Fibroblast of lung (primary cell): Measurements from ENCODE around the gene CDK2AP2. TPM values are rescaled to one million over a fixed set of nuclear protein-coding genes. Genes with fewer than 3 reads are reported as not detected.

Experiments used
- DNase-seq, 2 donors: peaks; one replicate each; pipeline versions ENCODE4 v3.0.0 to v3.0.0-alpha.2; 2010; ENCODE audit warnings: low read depth in 2 of 2
- H2AFZ ChIP-seq: 2 replicates; pipeline ENCODE4 v1.5.1; 2012; ENCODE audit warnings: low read length, control low read depth, inconsistent platforms
- H3K27ac ChIP-seq: 2 replicates; pipeline ENCODE4 v1.5.1; 2011; ENCODE audit warnings: low read length, control low read depth; ENCODE audit not compliant: insufficient read depth
- H3K27me3 ChIP-seq: 2 replicates; pipeline ENCODE4 v1.5.1; 2011; ENCODE audit warnings: mild to moderate bottlenecking, low read length; ENCODE audit not compliant: control insufficient read depth, insufficient read depth
- H3K36me3 ChIP-seq: 2 replicates; pipeline ENCODE4 v1.5.1; 2011; ENCODE audit warnings: low read length; ENCODE audit not compliant: control insufficient read depth, insufficient read depth
- H3K4me1 ChIP-seq: 2 replicates; pipeline ENCODE4 v1.5.1; 2011; ENCODE audit warnings: low read length; ENCODE audit not compliant: control insufficient read depth, insufficient read depth; ENCODE audit errors: extremely low read depth
- H3K4me2 ChIP-seq: 2 replicates; pipeline ENCODE4 v1.5.1; 2011; ENCODE audit warnings: low read length, control low read depth; ENCODE audit not compliant: insufficient read depth; ENCODE audit errors: extremely low read depth
- H3K4me3 ChIP-seq, 4 experiments: fragments of 200-600 bp in 1 of 4; sonication (generic) in 1 of 4; replicated peaks in 1 of 4; 2 replicates each; pipeline ENCODE4 v1.5.1; 2011 to 2016; ENCODE audit warnings: low read length in 4 of 4, low read depth in 3 of 4, mild to moderate bottlenecking in 3 of 4, control low read depth in 2 of 4, inconsistent platforms in 1 of 4, mixed read lengths in 1 of 4; ENCODE audit not compliant: insufficient read depth in 1 of 4; ENCODE audit errors: control extremely low read depth in 1 of 4
- H3K79me2 ChIP-seq: 2 replicates; pipeline ENCODE4 v1.5.1; 2012; ENCODE audit warnings: mild to moderate bottlenecking, low read length, inconsistent platforms; ENCODE audit not compliant: control insufficient read depth, insufficient read depth
- H3K9ac ChIP-seq: 2 replicates; pipeline ENCODE4 v1.5.1; 2011; ENCODE audit warnings: mild to moderate bottlenecking, low read length, control low read depth; ENCODE audit not compliant: insufficient read depth
- H3K9me3 ChIP-seq: 2 replicates; pipeline ENCODE4 v1.5.1; 2012; ENCODE audit warnings: low read depth, low read length; ENCODE audit not compliant: control insufficient read depth, insufficient read depth
- H4K20me1 ChIP-seq: 2 replicates; pipeline ENCODE4 v1.5.1; 2011; ENCODE audit warnings: low read length; ENCODE audit not compliant: control insufficient read depth, insufficient read depth; ENCODE audit errors: extremely low read depth
- CTCF ChIP-seq, 2 donors: IDR thresholded peaks in 1 of 2; conservative IDR thresholded peaks in 1 of 2; 1 replicate in 1 of 2; 2 replicates in 1 of 2; pipeline ENCODE4 v1.5.1; 2011 to 2012; ENCODE audit warnings: low read length in 2 of 2, control low read depth in 1 of 2, inconsistent platforms in 1 of 2, low read depth in 1 of 2, mild to moderate bottlenecking in 1 of 2
- EZH2 ChIP-seq: IDR thresholded peaks from 2 replicates; pipeline ENCODE4 v1.5.1; 2012; ENCODE audit warnings: low read length, control low read depth, mild to moderate bottlenecking; ENCODE audit errors: missing control alignments
- polyA plus RNA-seq, 2 donors: library from polyadenylated mRNA; depleted of rRNA in 1 of 2; stranded (reverse) in 1 of 2; unstranded in 1 of 2; fragments of >200 nt; gene quantifications; 2 replicates each; pipeline ENCODE4 v1.2.1, GENCODE V29; 2011 to 2012; ENCODE audit warnings: missing spikeins in 1 of 2
- total RNA-seq: library from RNA; depleted of rRNA; stranded (reverse); fragments of >200 nt; gene quantifications from 2 replicates; pipeline ENCODE4 v1.2.1, GENCODE V29; 2014

Gene CDK2AP2
- total and polyA plus RNA-seq, 2 donors (not counting 1 experiment from before 2014, with no cell fraction given): 7.8 to 19.0 TPM

GRCh38 chr11:67538823-67539505, 31.0 kb upstream of the CDK2AP2 start:
- no peak for TF ChIP-seq CTCF (conservative IDR thresholded peaks at IDR 0.05 in 1 of 2, IDR thresholded peaks at IDR 0.05 in 1 of 2; ENCODE audit: low read depth in 1 of 2, low read length in 2 of 2)
- TF ChIP-seq EZH2: no peak
- H4K20me1 ChIP-seq: no peaks in the 10 kb centered on the region
- no peaks in the 10 kb centered on the region for H3K9me3 ChIP-seq
- no peak overlapping the region for H3K4me2 ChIP-seq
- no peaks in the 10 kb centered on the region for H3K79me2 ChIP-seq
- no peak overlapping the region for H2AFZ ChIP-seq
- H3K4me1 ChIP-seq: no peaks in the 10 kb centered on the region
- no peaks in the 10 kb centered on the region for H3K27me3 ChIP-seq
- H3K4me3 ChIP-seq: no peak overlapping the region
- H3K36me3 ChIP-seq: no peaks in the 10 kb centered on the region
- no peak overlapping the region for H3K27ac ChIP-seq
- no peak overlapping the region for H3K9ac ChIP-seq
- DNase-seq: no peak

DNA sequence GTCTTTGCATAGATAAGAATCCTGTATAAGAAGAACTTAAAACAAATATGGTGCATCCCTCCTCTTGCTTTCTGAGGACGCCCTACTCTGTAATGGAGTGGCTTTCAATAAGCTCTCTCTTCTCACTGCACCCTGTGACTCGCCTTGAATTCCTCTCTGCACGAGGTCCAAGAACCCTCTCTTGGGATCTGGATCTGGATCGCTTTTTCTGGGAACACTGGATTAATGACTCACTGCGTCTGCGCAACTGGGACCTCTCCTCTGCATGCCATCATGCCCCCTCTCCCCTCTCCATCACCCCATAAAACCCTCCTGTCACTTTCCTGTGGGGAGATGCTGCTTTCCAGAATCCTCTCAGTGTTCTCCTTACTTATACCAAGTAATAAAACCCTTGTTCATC, 30.3 kb upstream of the CDK2AP2 start:
- Histone ChIP-seq H3K9ac (no peak overlapping the region), H3K27ac (no peak overlapping the region), H2AFZ (no peak overlapping the region), H3K9me3 (no peaks in the 10 kb centered on the region), H3K36me3 (no peaks in the 10 kb centered on the region), H3K4me1 (no peaks in the 10 kb centered on the region), H3K27me3 (no peaks in the 10 kb centered on the region), H3K4me3 (no peak overlapping the region), H4K20me1 (no peaks in the 10 kb centered on the region), H3K4me2 (no peak overlapping the region), H3K79me2 (no peaks in the 10 kb centered on the region)
- no peak for DNase-seq
- TF ChIP-seq CTCF (conservative IDR thresholded peaks at IDR 0.05 in 1 of 2, IDR thresholded peaks at IDR 0.05 in 1 of 2; ENCODE audit: low read depth in 1 of 2, low read length in 2 of 2) (no peak), EZH2 (no peak)

GRCh38 chr11:67535561-67535960, 27.6 kb upstream of the CDK2AP2 start:
- Histone ChIP-seq H3K4me3 (no peak overlapping the region), H3K4me1 (no peaks in the 10 kb centered on the region), H4K20me1 (no peaks in the 10 kb centered on the region), H3K36me3 (no peaks in the 10 kb centered on the region), H3K9me3 (no peaks in the 10 kb centered on the region), H3K4me2 (no peak overlapping the region), H2AFZ (no peak overlapping the region), H3K9ac (no peak overlapping the region), H3K27me3 (no peaks in the 10 kb centered on the region), H3K79me2 (no peaks in the 10 kb centered on the region), H3K27ac (no peak overlapping the region)
- DNase-seq: no peak
- TF ChIP-seq EZH2 (no peak), CTCF (conservative IDR thresholded peaks at IDR 0.05 in 1 of 2, IDR thresholded peaks at IDR 0.05 in 1 of 2; ENCODE audit: low read depth in 1 of 2, low read length in 2 of 2) (no peak)
